ENCODE data around the gene TTBK1. TPM values are rescaled to one million over a fixed set of nuclear protein-coding genes. Genes with fewer than 3 reads are reported as not detected.

The TTBK1 gene
- total and polyA plus RNA-seq, 2 of the 4 experiments (the other 2 are of a cell fraction), result 0.02 TPM; not detected in 1

GRCh38 chr6:43199912-43200311, 43.4 kb upstream of the TTBK1 start:
- Histone ChIP-seq H3K4me3 (ENCODE audit: insufficient read depth, low read depth, low read length) (no peak overlapping the region), H2AFZ (replicated peaks; ENCODE audit: low read length, poor library complexity) (no peak overlapping the region), H3K36me3 (ENCODE audit: control insufficient read depth, insufficient read depth, low read length) (peaks cover 47% of the 10 kb centered on the region), H2BK20ac (ENCODE audit: low read depth, low read length) (no peak overlapping the region), H3K23ac (ENCODE audit: low read depth, low read length) (no peak overlapping the region), H3K4ac (ENCODE audit: low read depth, low read length) (no peak overlapping the region), H3K4me1 (ENCODE audit: control insufficient read depth, insufficient read depth, low read length) (no peaks in the 10 kb centered on the region), H4K20me1 (ENCODE audit: insufficient read depth, low read length) (no peaks in the 10 kb centered on the region), H4K91ac (ENCODE audit: insufficient read depth, low read depth, low read length) (no peak overlapping the region), H2AK5ac (ENCODE audit: low read depth, low read length) (no peak overlapping the region), H3K9ac (ENCODE audit: low read depth, low read length) (no peak overlapping the region), H3K14ac (replicated peaks; ENCODE audit: low read depth, low read length) (no peak overlapping the region), H4K5ac (ENCODE audit: low read depth, low read length) (no peak overlapping the region), H2BK120ac (ENCODE audit: low read depth, low read length) (no peak overlapping the region), H3K9me3 (ENCODE audit: control insufficient read depth, insufficient read depth, low read length) (no peaks in the 10 kb centered on the region), H3K18ac (ENCODE audit: low read depth, low read length) (no peak overlapping the region), H3K4me2 (ENCODE audit: low read depth, low read length) (no peak overlapping the region), H3K79me1 (ENCODE audit: low read depth in 1 of 2, low read length in 2 of 2) (no peaks in the 10 kb centered on the region), H2BK5ac (ENCODE audit: low read depth, low read length, poor library complexity, severe bottlenecking) (no peak overlapping the region), H2BK15ac (ENCODE audit: low read depth, low read length) (no peak overlapping the region), H2AK9ac (replicated peaks; ENCODE audit: low read depth, low read length, poor library complexity) (no peak overlapping the region), H3K9me1 (ENCODE audit: insufficient read depth, low read length) (no peaks in the 10 kb centered on the region; the same call in 1 of the 2 replicates), H4K8ac (ENCODE audit: low read depth in 2 of 2, low read length in 2 of 2) (no peak overlapping the region), H3K27me3 (ENCODE audit: control insufficient read depth, insufficient read depth, low read length) (no peaks in the 10 kb centered on the region), H3K27ac (ENCODE audit: insufficient read depth, low read length) (no peak overlapping the region), H3K56ac (ENCODE audit: extremely low read depth, insufficient read depth, low read length) (no peak overlapping the region)
- intact Hi-C loops (cut with micrococcal nuclease), result no loop called here
- POLR2A ChIA-PET (ENCODE audit: unreplicated experiment), result no interaction called here
- in situ Hi-C loops (cut with MboI; ENCODE audit: low sequenced_read_pairs), result no loop called here
- no TSS peak for BruUV-seq (replicated peaks)
- 100% methylated on average over 2 of the region's 6 CpGs; no CpG with 5 or more reads in 1 of the 2 experiments for WGBS, 2 experiments (ENCODE audit: extremely low coverage in 2 of 2, insufficient read length in 1 of 2)
- ATAC-seq (ENCODE audit: low read depth) (no peak), DNase-seq (no peak)
- TF ChIP-seq CEBPB (IDR thresholded peaks at IDR 0.05; ENCODE audit: low read depth, low read length) (no peak), RCOR1 (IDR thresholded peaks at IDR 0.05; ENCODE audit: insufficient replicate concordance, low read length) (no peak), FOS (IDR thresholded peaks at IDR 0.05; ENCODE audit: low read depth, low read length) (no peak), ELK1 (IDR thresholded peaks at IDR 0.05; ENCODE audit: borderline replicate concordance, low read depth, low read length) (no peak), MAFK (IDR thresholded peaks at IDR 0.05; ENCODE audit: low read depth, low read length) (no peak), RAD21 (IDR thresholded peaks at IDR 0.05; ENCODE audit: low read length) (no peak), CHD1 (IDR thresholded peaks at IDR 0.05; ENCODE audit: low read depth, low read length) (no peak), MAZ (IDR thresholded peaks at IDR 0.05; ENCODE audit: borderline replicate concordance, low read depth, low read length) (no peak), BHLHE40 (IDR thresholded peaks at IDR 0.05; ENCODE audit: low read depth, low read length) (no peak), CTCF (conservative IDR thresholded peaks at IDR 0.05; ENCODE audit: low read depth, low read length) (no peak), NFE2L2 (IDR thresholded peaks at IDR 0.05; ENCODE audit: low read depth, low read length) (no peak), RFX5 (IDR thresholded peaks at IDR 0.05; ENCODE audit: low read depth, low read length) (no peak)
- dilution Hi-C loops (cut with HindIII; ENCODE audit: low sequenced_read_pairs, unreplicated experiment), result no loop called here
- CTCF ChIA-PET, result interaction anchor here (0.6 kb wide), 1 partner anchor 9 kb away, joined by 3 read pairs; no protein-coding TSS in a partner anchor
